Natural killer cell (primary cell): ENCODE measurements around the gene RASL10A. TPM values are rescaled to one million over a fixed set of nuclear protein-coding genes. Genes with fewer than 3 reads are reported as not detected.

Experiments used
- ATAC-seq, 3 donors: fragments of 150-1000 bp in 2 of 3; fragments of 200-7000 bp in 1 of 3; cut with Tn5 transposase; 1 replicate in 1 of 3; 2 replicates in 2 of 3; pipeline ENCODE4 v1.10.0; 2021; ENCODE audit warnings: mild to moderate bottlenecking in 2 of 3, moderate library complexity in 2 of 3
- DNase-seq, 2 donors: peaks; one replicate each; pipeline versions ENCODE4 v3.0.0 to v3.0.0-alpha.2; 2013 to 2021; ENCODE audit warnings: mixed read lengths in 1 of 2
- H3K27ac ChIP-seq: one replicate; pipeline ENCODE4 v1.5.1; 2013; ENCODE audit warnings: mild to moderate bottlenecking, low read length
- H3K27me3 ChIP-seq: one replicate; pipeline ENCODE4 v1.6.1; 2013; ENCODE audit warnings: low read length; ENCODE audit not compliant: control insufficient read depth, insufficient read depth
- H3K36me3 ChIP-seq: one replicate; pipeline ENCODE4 v1.6.1; 2013; ENCODE audit warnings: low read length; ENCODE audit not compliant: control insufficient read depth, insufficient read depth
- H3K4me1 ChIP-seq: one replicate; pipeline ENCODE4 v1.6.1; 2013; ENCODE audit warnings: low read length; ENCODE audit not compliant: control insufficient read depth, insufficient read depth
- H3K4me3 ChIP-seq: one replicate; pipeline ENCODE4 v1.5.1; 2013; ENCODE audit warnings: low read length
- H3K9me3 ChIP-seq: one replicate; pipeline ENCODE4 v1.6.1; 2013; ENCODE audit warnings: low read length; ENCODE audit not compliant: control insufficient read depth, insufficient read depth
- H3K27ac Mint-ChIP-seq, 2 donors: one replicate each; pipeline ENCODE4 v1.8.0; 2022; ENCODE audit warnings: mild to moderate bottlenecking in 2 of 2, mixed read lengths in 2 of 2, moderate library complexity in 1 of 2
- H3K27me3 Mint-ChIP-seq, 2 donors: one replicate each; pipeline ENCODE4 v1.8.0; 2022; ENCODE audit warnings: low read depth in 2 of 2, mixed read lengths in 2 of 2
- H3K36me3 Mint-ChIP-seq: one replicate; pipeline ENCODE4 v1.8.0; 2022; ENCODE audit warnings: mixed read lengths
- H3K4me1 Mint-ChIP-seq, 2 donors: one replicate each; pipeline ENCODE4 v1.8.0; 2022; ENCODE audit warnings: mixed read lengths in 2 of 2
- H3K4me3 Mint-ChIP-seq: one replicate; pipeline ENCODE4 v1.8.0; 2022; ENCODE audit warnings: mild to moderate bottlenecking, moderate library complexity, mixed read lengths
- H3K9me3 Mint-ChIP-seq, 2 donors: one replicate each; pipeline ENCODE4 v1.8.0; 2022; ENCODE audit warnings: mixed read lengths in 2 of 2
- WGBS: methylation state at CpG from one replicate; pipeline ENCODE4 v1.1.7; 2013; ENCODE audit warnings: missing lambda C conversion rate; ENCODE audit not compliant: insufficient coverage; 5-methylcytosine and 5-hydroxymethylcytosine counted together
- intact Hi-C: fragments of 100-400 bp; cut with micrococcal nuclease; formaldehyde crosslinking; loops from one replicate; pipeline ENCODE4 v1.14.2; 2022
- total RNA-seq, 4 donors: library from RNA; stranded (reverse); fragments of 120-200 nt in 1 of 4; gene quantifications; one replicate each; pipeline versions ENCODE4 v1.2.3 to v1.2.4, GENCODE V29; 2013 to 2022
- TF ChIP-seq, protein P1 (sequence below): fragments of 200-600 bp; IDR thresholded peaks from one replicate; pipeline ENCODE4 v1.8.0; 2022; ENCODE audit warnings: antibody characterized with exemption

Gene RASL10A
- total RNA-seq, 3 donors from 2014 or later (not counting 1 experiment from before 2014, with no cell fraction given), result 0.20 to 0.28 TPM; not detected in 1

DNA sequence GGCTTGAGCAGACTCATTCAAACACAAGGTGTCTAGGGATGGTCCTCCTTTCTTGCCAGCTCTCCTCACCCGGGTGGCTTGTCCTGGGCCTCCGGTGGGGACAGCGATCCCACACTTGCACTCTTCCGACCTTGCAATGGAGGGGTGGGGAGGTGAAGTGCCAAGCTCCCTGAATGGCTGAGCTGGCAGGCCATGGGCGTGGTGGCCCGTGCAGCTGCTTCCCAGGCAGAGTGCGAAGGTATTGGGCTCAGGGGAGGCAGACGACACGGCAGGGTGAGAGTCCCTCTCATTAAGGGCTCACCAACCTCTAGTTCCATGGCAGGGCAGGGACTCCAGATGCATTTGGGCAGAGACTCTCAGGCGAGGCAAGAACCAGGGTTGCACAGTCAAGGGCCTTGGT is 11.0 kb upstream of the RASL10A start:
- H3K36me3 Mint-ChIP-seq, result no peaks in the 10 kb centered on the region
- no peak overlapping the region for H3K27ac Mint-ChIP-seq
- Histone ChIP-seq H3K4me3 (no peak overlapping the region), H3K27ac (no peak overlapping the region), H3K36me3 (peaks cover 39% of the 10 kb centered on the region), H3K9me3 (no peaks in the 10 kb centered on the region), H3K27me3 (no peaks in the 10 kb centered on the region), H3K4me1 (no peaks in the 10 kb centered on the region)
- no peak overlapping the region for H3K4me3 Mint-ChIP-seq
- H3K9me3 Mint-ChIP-seq, result no peaks in the 10 kb centered on the region
- ATAC-seq (no peak), DNase-seq (no peak)
- no peaks in the 10 kb centered on the region for H3K4me1 Mint-ChIP-seq
- intact Hi-C loops, result no loop called here
- H3K27me3 Mint-ChIP-seq, result no peaks in the 10 kb centered on the region
- WGBS, result 97% methylated on average over 9 of the region's 10 CpGs
- TF ChIP-seq, protein P1, sequence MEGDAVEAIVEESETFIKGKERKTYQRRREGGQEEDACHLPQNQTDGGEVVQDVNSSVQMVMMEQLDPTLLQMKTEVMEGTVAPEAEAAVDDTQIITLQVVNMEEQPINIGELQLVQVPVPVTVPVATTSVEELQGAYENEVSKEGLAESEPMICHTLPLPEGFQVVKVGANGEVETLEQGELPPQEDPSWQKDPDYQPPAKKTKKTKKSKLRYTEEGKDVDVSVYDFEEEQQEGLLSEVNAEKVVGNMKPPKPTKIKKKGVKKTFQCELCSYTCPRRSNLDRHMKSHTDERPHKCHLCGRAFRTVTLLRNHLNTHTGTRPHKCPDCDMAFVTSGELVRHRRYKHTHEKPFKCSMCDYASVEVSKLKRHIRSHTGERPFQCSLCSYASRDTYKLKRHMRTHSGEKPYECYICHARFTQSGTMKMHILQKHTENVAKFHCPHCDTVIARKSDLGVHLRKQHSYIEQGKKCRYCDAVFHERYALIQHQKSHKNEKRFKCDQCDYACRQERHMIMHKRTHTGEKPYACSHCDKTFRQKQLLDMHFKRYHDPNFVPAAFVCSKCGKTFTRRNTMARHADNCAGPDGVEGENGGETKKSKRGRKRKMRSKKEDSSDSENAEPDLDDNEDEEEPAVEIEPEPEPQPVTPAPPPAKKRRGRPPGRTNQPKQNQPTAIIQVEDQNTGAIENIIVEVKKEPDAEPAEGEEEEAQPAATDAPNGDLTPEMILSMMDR, result no peak

DNA sequence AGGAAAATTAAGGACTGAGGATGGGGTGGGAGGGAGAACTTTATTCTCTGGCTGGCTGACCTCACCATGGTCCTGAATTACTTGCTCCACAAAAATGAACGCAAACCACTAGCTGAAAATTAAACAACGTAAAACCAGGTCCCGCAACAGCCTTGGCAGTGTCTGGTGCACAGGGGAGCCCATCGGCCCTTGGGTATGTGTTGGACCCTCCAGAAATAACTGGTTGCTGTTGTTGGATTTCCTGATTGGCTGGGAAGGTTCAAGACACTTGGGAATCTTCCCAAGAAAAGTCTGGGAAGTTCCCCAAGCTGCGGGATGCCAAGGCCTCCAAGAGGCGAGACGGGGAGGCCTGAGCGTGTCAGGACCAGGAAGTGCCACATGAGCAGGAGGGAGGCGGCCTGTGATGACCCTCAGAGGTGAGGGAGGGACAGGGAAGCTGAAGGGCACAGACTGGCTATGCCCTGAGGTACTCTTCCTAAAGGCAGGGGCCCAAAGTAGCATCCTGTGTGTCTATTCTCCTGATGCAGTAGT is 10.4 kb upstream of the RASL10A start:
- Histone ChIP-seq H3K27me3 (no peaks in the 10 kb centered on the region), H3K36me3 (peaks cover 33% of the 10 kb centered on the region), H3K9me3 (no peaks in the 10 kb centered on the region), H3K27ac (no peak overlapping the region), H3K4me3 (no peak overlapping the region), H3K4me1 (no peaks in the 10 kb centered on the region)
- intact Hi-C loops, result no loop called here
- DNase-seq, result no peak
- 97% methylated on average over 9 of the region's 9 CpGs for WGBS
- Mint-ChIP-seq H3K27ac (no peak overlapping the region), H3K4me1 (no peaks in the 10 kb centered on the region), H3K9me3 (no peaks in the 10 kb centered on the region), H3K36me3 (no peaks in the 10 kb centered on the region), H3K27me3 (no peaks in the 10 kb centered on the region), H3K4me3 (no peak overlapping the region)
- ATAC-seq, result no peak
- TF ChIP-seq, protein P1, result no peak

DNA sequence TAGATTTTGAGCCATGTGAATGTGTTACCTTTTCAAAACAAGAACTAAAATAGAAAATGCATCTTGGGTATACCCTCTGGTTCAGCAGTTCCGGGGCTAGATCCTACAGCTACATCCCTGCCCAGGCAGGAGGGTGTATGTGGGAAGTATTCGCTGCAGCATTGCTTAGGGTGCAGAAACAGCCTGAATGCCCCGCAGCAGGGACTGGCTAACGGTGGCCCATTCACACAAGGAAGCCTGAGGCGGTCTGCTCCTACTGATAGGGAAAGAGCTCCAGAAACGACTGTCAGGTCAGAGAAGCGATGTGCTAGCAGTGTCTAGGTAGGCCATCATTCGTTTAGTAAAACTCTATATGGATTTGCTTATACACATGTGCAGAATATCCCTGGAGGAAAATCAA is 9.9 kb upstream of the RASL10A start:
- intact Hi-C loops, result no loop called here
- no peaks in the 10 kb centered on the region for H3K36me3 Mint-ChIP-seq
- H3K27me3 Mint-ChIP-seq, result no peaks in the 10 kb centered on the region
- Histone ChIP-seq H3K36me3 (peaks cover 29% of the 10 kb centered on the region), H3K9me3 (no peaks in the 10 kb centered on the region), H3K27me3 (no peaks in the 10 kb centered on the region), H3K27ac (no peak overlapping the region), H3K4me3 (no peak overlapping the region), H3K4me1 (no peaks in the 10 kb centered on the region)
- no peaks in the 10 kb centered on the region for H3K9me3 Mint-ChIP-seq
- DNase-seq, result no peak
- WGBS, result 85% methylated on average over 8 of the region's 8 CpGs
- no peak overlapping the region for H3K4me3 Mint-ChIP-seq
- TF ChIP-seq, protein P1, result no peak
- no peak for ATAC-seq
- no peak overlapping the region for H3K27ac Mint-ChIP-seq
- H3K4me1 Mint-ChIP-seq, result no peaks in the 10 kb centered on the region

DNA sequence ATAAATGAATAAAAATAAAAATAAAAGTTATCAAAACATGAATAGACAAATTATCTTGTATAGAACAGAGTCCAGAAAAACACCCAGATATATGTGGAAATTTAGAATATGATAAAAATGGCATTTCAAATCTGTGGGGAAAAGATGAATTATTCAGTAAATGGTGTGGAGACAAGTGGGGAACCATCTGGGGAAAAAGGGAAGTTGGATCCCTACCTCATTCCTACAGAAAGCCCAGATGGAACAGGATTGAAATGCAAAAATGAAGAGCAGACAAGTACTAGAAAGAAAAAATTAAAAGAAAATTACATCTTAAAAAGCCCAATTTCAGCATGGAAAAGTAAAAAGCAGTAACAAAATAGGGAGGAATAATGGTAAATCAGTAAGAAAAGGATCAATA is 8.1 kb upstream of the RASL10A start:
- Mint-ChIP-seq H3K9me3 (no peaks in the 10 kb centered on the region), H3K4me1 (no peaks in the 10 kb centered on the region), H3K27me3 (no peaks in the 10 kb centered on the region), H3K4me3 (no peak overlapping the region), H3K36me3 (no peaks in the 10 kb centered on the region), H3K27ac (no peak overlapping the region)
- H3K4me1 ChIP-seq, result no peaks in the 10 kb centered on the region
- intact Hi-C loops, result no loop called here
- TF ChIP-seq, protein P1, result no peak
- no peak overlapping the region for H3K4me3 ChIP-seq
- H3K9me3 ChIP-seq, result no peaks in the 10 kb centered on the region
- no peak overlapping the region for H3K27ac ChIP-seq
- DNase-seq (no peak), ATAC-seq (no peak)
- no peaks in the 10 kb centered on the region for H3K27me3 ChIP-seq
- H3K36me3 ChIP-seq, result peaks cover 16% of the 10 kb centered on the region
